OCI-LY3 (cell line): ENCODE measurements around the gene DLGAP3.

Experiments used
- H2AFZ ChIP-seq: fragments of 200-600, 300-600 bp; shearing (Covaris generic); 2 replicates; pipeline ENCODE4 v1.6.0; 2014; ENCODE audit warnings: antibody characterized with exemption, low read depth, low read length
- H3K27ac ChIP-seq: fragments of 200-600, 300-600 bp; sonication (generic); 2 replicates; pipeline ENCODE4 v1.5.1; 2014; ENCODE audit warnings: mild to moderate bottlenecking, low read length, moderate library complexity, mixed read lengths
- H3K27me3 ChIP-seq: fragments of 200-600, 300-600 bp; sonication (generic); 2 replicates; pipeline ENCODE4 v1.6.1; 2014; ENCODE audit warnings: low read depth, low read length, mixed read lengths
- H3K36me3 ChIP-seq: fragments of 200-600, 300-600 bp; sonication (generic); replicated peaks from 2 replicates; pipeline ENCODE3; 2014; ENCODE audit warnings: low read depth, low read length, mixed read lengths
- H3K4me1 ChIP-seq: fragments of 300-600, 200-600 bp; sonication (generic); 2 replicates; pipeline ENCODE4 v1.6.1; 2014; ENCODE audit warnings: low read length, mixed read lengths
- H3K4me2 ChIP-seq: fragments of 200-600, 300-600 bp; sonication (generic); 2 replicates; pipeline ENCODE4 v1.6.1; 2014; ENCODE audit warnings: low read length, mixed read lengths
- H3K4me3 ChIP-seq: fragments of 300-600, 200-600 bp; sonication (generic); 2 replicates; pipeline ENCODE4 v1.5.1; 2014; ENCODE audit warnings: antibody characterized with exemption, mild to moderate bottlenecking, low read length, moderate library complexity
- H3K79me2 ChIP-seq: fragments of 300-600, 200-600 bp; shearing (Covaris generic); 2 replicates; pipeline ENCODE4 v1.6.1; 2014; ENCODE audit warnings: mild to moderate bottlenecking, low read length, mixed read lengths
- H3K9ac ChIP-seq: fragments of 300-600, 200-600 bp; shearing (Covaris generic); 2 replicates; pipeline ENCODE4 v1.6.0; 2014; ENCODE audit warnings: mild to moderate bottlenecking, low read length, moderate library complexity
- H3K9me3 ChIP-seq: fragments of 200-600, 300-600 bp; shearing (Covaris generic); 2 replicates; pipeline ENCODE4 v1.6.1; 2014; ENCODE audit warnings: low read length, mixed read lengths; ENCODE audit not compliant: insufficient read depth
- H4K20me1 ChIP-seq: fragments of 200-600, 300-600 bp; sonication (generic); 2 replicates; pipeline ENCODE4 v1.6.1; 2016; ENCODE audit warnings: low read length, mixed read lengths; ENCODE audit not compliant: insufficient read depth
- CTCF ChIP-seq: fragments of 200-600, 300-600 bp; sonication (generic); IDR thresholded peaks from 2 replicates; pipeline ENCODE4 v1.5.1; 2014; ENCODE audit warnings: antibody characterized with exemption, low read length, low read depth
- EZH2phosphoT487 ChIP-seq: fragments of 200-600 bp; shearing (Covaris generic); IDR thresholded peaks from 2 replicates; pipeline ENCODE4 v1.6.1; 2018; ENCODE audit warnings: antibody characterized with exemption, mixed run types, low read depth

Gene DLGAP3

GRCh38 chr1:34976384-34977209, 47.1 kb upstream of the DLGAP3 start:
- Histone ChIP-seq H3K4me2 (no peak overlapping the region), H3K36me3 (peaks cover 6% of the 10 kb centered on the region), H4K20me1 (no peaks in the 10 kb centered on the region), H3K9ac (no peak overlapping the region), H3K4me3 (no peak overlapping the region), H3K27me3 (no peaks in the 10 kb centered on the region), H3K9me3 (no peaks in the 10 kb centered on the region), H3K27ac (no peak overlapping the region), H2AFZ (no peak overlapping the region), H3K79me2 (no peaks in the 10 kb centered on the region), H3K4me1 (peaks cover 8% of the 10 kb centered on the region)
- TF ChIP-seq CTCF (no peak), EZH2phosphoT487 (no peak)

GRCh38 chr1:34975771-34976170, 46.3 kb upstream of the DLGAP3 start:
- TF ChIP-seq CTCF (no peak), EZH2phosphoT487 (no peak)
- no peak overlapping the region for H3K4me3 ChIP-seq
- H3K27me3 ChIP-seq: no peaks in the 10 kb centered on the region
- no peak overlapping the region for H2AFZ ChIP-seq
- H4K20me1 ChIP-seq: no peaks in the 10 kb centered on the region
- H3K9me3 ChIP-seq: no peaks in the 10 kb centered on the region
- no peak overlapping the region for H3K4me2 ChIP-seq
- no peak overlapping the region for H3K27ac ChIP-seq
- peaks cover 4% of the 10 kb centered on the region for H3K4me1 ChIP-seq
- no peaks in the 10 kb centered on the region for H3K79me2 ChIP-seq
- H3K36me3 ChIP-seq: no peaks in the 10 kb centered on the region
- H3K9ac ChIP-seq: no peak overlapping the region

GRCh38 chr1:34975338-34975737, 45.9 kb upstream of the DLGAP3 start:
- no peak overlapping the region for H3K4me3 ChIP-seq
- peaks cover 3% of the 10 kb centered on the region for H3K4me1 ChIP-seq
- no peak overlapping the region for H2AFZ ChIP-seq
- TF ChIP-seq EZH2phosphoT487 (no peak), CTCF (no peak)
- no peaks in the 10 kb centered on the region for H3K27me3 ChIP-seq
- H3K36me3 ChIP-seq: no peaks in the 10 kb centered on the region
- H3K4me2 ChIP-seq: no peak overlapping the region
- no peaks in the 10 kb centered on the region for H3K9me3 ChIP-seq
- H3K27ac ChIP-seq: no peak overlapping the region
- H3K79me2 ChIP-seq: no peaks in the 10 kb centered on the region
- H4K20me1 ChIP-seq: no peaks in the 10 kb centered on the region
- no peak overlapping the region for H3K9ac ChIP-seq

- Histone ChIP-seq H4K20me1 (no peaks in the 10 kb centered on the region), H3K27ac (no peak overlapping the region), H3K4me3 (no peak overlapping the region), H3K4me2 (no peak overlapping the region), H3K9me3 (no peaks in the 10 kb centered on the region), H3K9ac (no peak overlapping the region), H2AFZ (no peak overlapping the region), H3K79me2 (no peaks in the 10 kb centered on the region), H3K36me3 (no peaks in the 10 kb centered on the region), H3K27me3 (no peaks in the 10 kb centered on the region), H3K4me1 (peaks cover 8% of the 10 kb centered on the region)
- TF ChIP-seq EZH2phosphoT487 (no peak), CTCF (no peak)
Measured at GRCh38 chr1:34974626-34975025, 45.2 kb upstream of the DLGAP3 start.
